PC-9 (cell line): ENCODE results near the gene MAP3K5.

Experiments used
- EZH2 ChIP-seq: fragments of 200-600 bp; sonication (generic); IDR thresholded peaks from 2 replicates; pipeline ENCODE4 v1.8.0; 2017; ENCODE audit warnings: antibody characterized with exemption, low read depth
- TF ChIP-seq, protein P1 (sequence below): fragments of 200-600 bp; sonication (generic); conservative IDR thresholded peaks from 2 replicates; pipeline ENCODE4 v1.6.1; 2017; ENCODE audit warnings: mixed run types, antibody characterized with exemption, mild to moderate bottlenecking, moderate library complexity

DNA sequence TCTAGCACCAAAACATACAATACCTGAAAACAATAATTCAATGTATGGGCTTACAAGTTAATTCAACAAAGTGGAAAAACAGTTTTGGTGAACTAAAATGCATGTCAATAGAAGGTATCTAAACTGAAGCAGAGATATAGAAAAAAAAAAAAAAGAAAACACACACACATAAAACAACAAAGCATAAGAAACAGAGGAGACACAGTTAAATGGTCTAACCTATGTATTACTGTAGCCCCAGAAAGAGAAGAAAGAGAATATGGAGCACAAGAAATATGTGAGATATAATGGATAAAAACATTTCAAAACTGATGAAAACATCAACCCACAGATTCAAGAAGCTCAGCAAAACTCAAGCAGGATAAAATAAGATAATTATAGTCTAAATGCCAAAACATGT lies 118.7 kb downstream of the MAP3K5 start:
- TF ChIP-seq, protein P1, sequence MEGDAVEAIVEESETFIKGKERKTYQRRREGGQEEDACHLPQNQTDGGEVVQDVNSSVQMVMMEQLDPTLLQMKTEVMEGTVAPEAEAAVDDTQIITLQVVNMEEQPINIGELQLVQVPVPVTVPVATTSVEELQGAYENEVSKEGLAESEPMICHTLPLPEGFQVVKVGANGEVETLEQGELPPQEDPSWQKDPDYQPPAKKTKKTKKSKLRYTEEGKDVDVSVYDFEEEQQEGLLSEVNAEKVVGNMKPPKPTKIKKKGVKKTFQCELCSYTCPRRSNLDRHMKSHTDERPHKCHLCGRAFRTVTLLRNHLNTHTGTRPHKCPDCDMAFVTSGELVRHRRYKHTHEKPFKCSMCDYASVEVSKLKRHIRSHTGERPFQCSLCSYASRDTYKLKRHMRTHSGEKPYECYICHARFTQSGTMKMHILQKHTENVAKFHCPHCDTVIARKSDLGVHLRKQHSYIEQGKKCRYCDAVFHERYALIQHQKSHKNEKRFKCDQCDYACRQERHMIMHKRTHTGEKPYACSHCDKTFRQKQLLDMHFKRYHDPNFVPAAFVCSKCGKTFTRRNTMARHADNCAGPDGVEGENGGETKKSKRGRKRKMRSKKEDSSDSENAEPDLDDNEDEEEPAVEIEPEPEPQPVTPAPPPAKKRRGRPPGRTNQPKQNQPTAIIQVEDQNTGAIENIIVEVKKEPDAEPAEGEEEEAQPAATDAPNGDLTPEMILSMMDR = no peak
- TF ChIP-seq EZH2 = no peak
